ENCODE data around the gene METRN.

The METRN gene

DNA sequence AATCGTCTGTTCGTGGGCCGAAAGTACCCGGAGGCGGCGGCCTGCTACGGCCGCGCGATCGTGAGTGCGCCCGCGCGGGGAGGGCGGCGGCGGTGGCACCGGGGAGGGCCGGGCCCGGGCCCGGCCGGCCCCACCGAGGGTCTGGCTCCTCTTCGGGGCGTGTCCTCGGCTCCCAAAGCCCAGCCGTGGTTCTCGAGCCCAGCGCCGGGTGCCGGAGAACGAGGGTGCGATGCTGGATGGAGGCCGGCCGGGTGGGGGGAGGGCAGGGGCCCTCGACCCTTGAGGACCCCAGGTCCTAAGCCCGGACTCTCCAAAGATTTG, 34.3 kb upstream of the METRN start:
- peak overlapping the region; percentile 86 for H3K4me3 Mint-ChIP-seq
- TF ChIP-seq, protein P1, sequence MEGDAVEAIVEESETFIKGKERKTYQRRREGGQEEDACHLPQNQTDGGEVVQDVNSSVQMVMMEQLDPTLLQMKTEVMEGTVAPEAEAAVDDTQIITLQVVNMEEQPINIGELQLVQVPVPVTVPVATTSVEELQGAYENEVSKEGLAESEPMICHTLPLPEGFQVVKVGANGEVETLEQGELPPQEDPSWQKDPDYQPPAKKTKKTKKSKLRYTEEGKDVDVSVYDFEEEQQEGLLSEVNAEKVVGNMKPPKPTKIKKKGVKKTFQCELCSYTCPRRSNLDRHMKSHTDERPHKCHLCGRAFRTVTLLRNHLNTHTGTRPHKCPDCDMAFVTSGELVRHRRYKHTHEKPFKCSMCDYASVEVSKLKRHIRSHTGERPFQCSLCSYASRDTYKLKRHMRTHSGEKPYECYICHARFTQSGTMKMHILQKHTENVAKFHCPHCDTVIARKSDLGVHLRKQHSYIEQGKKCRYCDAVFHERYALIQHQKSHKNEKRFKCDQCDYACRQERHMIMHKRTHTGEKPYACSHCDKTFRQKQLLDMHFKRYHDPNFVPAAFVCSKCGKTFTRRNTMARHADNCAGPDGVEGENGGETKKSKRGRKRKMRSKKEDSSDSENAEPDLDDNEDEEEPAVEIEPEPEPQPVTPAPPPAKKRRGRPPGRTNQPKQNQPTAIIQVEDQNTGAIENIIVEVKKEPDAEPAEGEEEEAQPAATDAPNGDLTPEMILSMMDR (IDR thresholded peaks at IDR 0.05) = no peak
- peaks cover 10% of the 10 kb centered on the region for H3K27me3 Mint-ChIP-seq (ENCODE audit: low read depth, poor library complexity)
- H3K36me3 Mint-ChIP-seq (ENCODE audit: low read depth) = peaks cover 10% of the 10 kb centered on the region
- no peak for DNase-seq
- no peaks in the 10 kb centered on the region for H3K9me3 Mint-ChIP-seq
- peaks cover 35% of the 10 kb centered on the region for H3K4me1 Mint-ChIP-seq
- no peak overlapping the region for H3K27ac Mint-ChIP-seq

DNA sequence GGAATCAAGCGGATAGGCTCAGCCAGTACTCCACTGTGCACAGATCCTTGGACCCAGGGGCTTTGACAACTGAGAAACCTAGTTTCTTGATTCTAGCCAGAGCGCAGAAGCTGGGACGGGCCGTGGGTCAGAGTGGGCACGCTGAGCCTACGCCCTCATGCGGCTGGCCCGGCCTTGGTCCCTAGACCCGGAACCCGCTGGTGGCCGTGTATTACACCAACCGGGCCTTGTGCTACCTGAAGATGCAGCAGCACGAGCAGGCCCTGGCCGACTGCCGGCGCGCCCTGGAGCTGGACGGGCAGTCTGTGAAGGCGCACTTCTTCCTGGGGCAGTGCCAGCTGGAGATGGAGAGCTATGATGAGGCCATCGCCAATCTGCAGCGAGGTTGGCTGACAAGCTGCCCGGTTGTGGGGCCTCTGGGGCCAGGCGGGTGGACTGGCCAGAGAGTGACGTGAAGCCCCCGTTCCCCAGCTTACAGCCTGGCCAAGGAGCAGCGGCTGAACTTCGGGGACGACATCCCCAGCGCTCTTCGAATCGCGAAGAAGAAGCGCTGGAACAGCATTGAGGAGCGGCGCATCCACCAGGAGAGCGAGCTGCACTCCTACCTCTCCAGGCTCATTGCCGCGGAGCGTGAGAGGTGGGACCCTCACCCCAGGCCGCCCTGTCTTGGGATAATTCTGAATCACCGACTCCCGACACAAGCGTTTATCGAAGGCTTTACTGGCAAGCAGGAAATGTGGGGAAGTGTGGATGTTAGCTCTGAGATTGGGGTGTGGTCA, 33.8 kb upstream of the METRN start:
- no peak for DNase-seq
- Mint-ChIP-seq H3K9me3 (no peaks in the 10 kb centered on the region), H3K36me3 (ENCODE audit: low read depth) (peaks cover 15% of the 10 kb centered on the region), H3K4me3 (peak overlapping the region; percentile 78), H3K27ac (no peak overlapping the region), H3K4me1 (peaks cover 41% of the 10 kb centered on the region), H3K27me3 (ENCODE audit: low read depth, poor library complexity) (peaks cover 10% of the 10 kb centered on the region)
- TF ChIP-seq, protein P1 (IDR thresholded peaks at IDR 0.05) = no peak

DNA sequence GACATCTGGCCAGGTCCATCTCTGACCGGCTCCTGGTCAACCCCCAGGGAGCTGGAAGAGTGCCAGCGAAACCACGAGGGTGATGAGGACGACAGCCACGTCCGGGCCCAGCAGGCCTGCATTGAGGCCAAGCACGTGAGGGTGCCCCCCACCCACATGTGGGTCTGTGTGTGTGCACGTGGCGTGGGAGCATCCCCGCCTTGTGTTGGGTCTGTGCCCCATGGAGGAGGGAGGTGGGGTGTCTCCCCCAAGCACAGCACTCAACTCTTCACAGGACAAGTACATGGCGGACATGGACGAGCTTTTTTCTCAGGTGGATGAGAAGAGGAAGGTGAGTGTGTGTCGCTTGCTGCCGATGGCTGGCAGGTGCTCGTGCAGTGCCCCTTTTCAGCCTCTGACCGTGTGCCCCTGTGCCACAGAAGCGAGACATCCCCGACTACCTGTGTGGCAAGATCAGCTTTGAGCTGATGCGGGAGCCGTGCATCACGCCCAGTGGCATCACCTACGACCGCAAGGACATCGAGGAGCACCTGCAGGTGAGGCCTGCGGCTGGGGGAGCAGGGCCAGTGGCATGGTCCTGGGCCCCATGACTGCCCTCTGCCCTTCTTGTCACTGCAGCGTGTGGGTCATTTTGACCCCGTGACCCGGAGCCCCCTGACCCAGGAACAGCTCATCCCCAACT, 33.0 kb upstream of the METRN start:
- TF ChIP-seq, protein P1 (IDR thresholded peaks at IDR 0.05) = no peak
- Mint-ChIP-seq H3K27ac (no peak overlapping the region), H3K27me3 (ENCODE audit: low read depth, poor library complexity) (peaks cover 4% of the 10 kb centered on the region), H3K4me1 (peaks cover 41% of the 10 kb centered on the region), H3K4me3 (peak overlapping the region; percentile 78), H3K36me3 (ENCODE audit: low read depth) (peaks cover 19% of the 10 kb centered on the region), H3K9me3 (no peaks in the 10 kb centered on the region)
- DNase-seq = no peak

DNA sequence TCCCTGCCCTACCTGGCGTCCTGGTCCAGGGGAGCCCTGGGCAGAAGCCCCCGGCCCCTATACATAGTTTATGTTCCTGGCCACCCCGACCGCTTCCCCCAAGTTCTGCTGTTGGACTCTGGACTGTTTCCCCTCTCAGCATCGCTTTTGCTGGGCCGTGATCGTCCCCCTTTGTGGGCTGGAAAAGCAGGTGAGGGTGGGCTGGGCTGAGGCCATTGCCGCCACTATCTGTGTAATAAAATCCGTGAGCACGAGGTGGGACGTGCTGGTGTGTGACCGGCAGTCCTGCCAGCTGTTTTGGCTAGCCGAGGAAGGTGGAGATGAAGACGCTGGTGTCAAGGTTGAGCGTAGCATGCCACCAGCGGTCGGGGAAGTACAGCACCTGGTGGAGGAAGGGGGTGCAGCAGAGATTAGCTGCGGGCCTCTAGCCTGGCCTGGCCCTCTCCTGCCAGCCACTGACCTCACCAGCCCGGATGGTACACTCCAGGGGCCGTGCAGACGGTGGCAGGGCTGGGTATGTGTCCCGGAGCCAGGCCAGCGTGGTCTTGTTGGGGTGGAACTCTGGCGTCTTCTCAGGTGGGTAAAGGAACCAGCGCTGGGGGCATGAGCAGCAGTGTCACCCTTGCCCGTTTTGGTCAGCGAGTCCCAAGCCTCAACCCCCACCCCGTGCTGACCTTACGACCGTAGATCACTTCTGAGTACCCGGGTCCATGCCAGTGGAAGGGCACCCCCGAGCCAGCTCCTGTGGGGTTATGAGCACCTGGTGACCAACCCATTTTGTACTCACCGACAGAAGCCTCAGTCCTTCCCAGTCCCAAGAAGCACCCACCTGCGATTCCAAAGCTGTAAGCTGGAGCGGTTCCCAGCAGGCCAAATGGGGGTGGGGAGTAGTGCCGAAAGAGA, 32.2 kb upstream of the METRN start:
- Mint-ChIP-seq H3K4me1 (peaks cover 41% of the 10 kb centered on the region), H3K9me3 (no peaks in the 10 kb centered on the region), H3K27me3 (ENCODE audit: low read depth, poor library complexity) (peaks cover 3% of the 10 kb centered on the region), H3K27ac (no peak overlapping the region), H3K36me3 (ENCODE audit: low read depth) (peaks cover 19% of the 10 kb centered on the region), H3K4me3 (peak overlapping the region; percentile 78)
- DNase-seq = no peak
- TF ChIP-seq, protein P1 (IDR thresholded peaks at IDR 0.05) = no peak

DNA sequence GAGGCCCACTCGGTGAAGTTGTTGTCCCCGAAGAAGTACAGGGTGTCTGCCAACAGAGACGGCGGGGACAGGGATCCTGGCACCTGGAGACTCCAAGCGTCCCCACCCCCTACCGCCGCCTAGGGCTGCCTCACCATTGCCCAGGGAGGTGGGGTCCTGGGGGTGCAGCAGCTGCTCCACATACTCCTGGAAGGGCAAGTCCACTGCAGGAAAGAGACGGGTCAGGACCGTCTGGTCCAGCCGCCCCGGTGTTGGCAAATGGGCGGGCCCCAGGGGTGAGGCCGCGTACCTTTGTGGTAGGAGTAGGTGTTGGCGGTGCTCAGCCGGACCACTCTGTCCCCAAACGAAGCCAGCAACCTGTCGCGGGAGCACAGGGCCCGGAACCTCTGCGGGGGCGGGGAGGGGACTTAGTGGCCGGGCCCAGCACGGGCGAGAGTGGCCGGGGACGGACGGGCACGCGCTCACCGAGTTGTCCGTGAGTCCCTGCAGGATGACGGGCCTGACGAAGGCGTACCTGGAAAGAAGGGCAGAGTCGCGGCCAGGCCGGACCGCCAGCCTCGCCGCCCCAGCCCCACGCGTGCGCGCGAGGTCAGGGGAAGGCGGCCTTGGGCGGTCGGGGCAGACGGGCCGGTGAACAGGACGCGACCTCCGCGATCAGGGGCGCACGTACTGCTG, 31.4 kb upstream of the METRN start:
- Mint-ChIP-seq H3K36me3 (ENCODE audit: low read depth) (peaks cover 19% of the 10 kb centered on the region), H3K27me3 (ENCODE audit: low read depth, poor library complexity) (peaks cover 3% of the 10 kb centered on the region), H3K4me1 (peaks cover 41% of the 10 kb centered on the region), H3K27ac (no peak overlapping the region), H3K9me3 (no peaks in the 10 kb centered on the region), H3K4me3 (peak overlapping the region; percentile 78)
- TF ChIP-seq, protein P1 (IDR thresholded peaks at IDR 0.05) = no peak
- no peak for DNase-seq
